ENCODE results near the gene CALHM4.

CALHM4 gene, protein sequence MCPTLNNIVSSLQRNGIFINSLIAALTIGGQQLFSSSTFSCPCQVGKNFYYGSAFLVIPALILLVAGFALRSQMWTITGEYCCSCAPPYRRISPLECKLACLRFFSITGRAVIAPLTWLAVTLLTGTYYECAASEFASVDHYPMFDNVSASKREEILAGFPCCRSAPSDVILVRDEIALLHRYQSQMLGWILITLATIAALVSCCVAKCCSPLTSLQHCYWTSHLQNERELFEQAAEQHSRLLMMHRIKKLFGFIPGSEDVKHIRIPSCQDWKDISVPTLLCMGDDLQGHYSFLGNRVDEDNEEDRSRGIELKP

DNA sequence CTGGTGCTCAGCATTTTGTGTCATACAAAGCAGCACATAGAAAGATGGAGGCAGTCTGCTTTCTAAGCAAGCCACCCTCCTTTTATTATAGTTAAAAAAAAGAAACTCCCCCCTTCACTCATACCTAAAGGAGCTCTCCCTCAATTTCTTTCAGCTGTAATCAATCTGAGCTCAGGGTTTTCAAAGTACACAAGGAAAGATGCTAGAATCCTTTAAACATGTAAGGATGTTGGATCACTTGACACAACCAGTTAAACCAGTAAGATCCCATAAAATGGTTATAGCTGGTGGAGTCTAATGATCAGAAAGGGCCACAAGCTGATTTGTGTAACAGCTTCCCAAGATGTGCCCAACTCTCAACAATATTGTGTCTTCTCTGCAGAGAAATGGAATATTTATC lies at the start of gene CALHM4:
TSS of gene CALHM4 (plus strand) at position 301 of the 400 bp plus-strand sequence. CDS start at position 344, 43 bp downstream.
- no peak for TF ChIP-seq GATA2 (IDR thresholded peaks at IDR 0.05; ENCODE audit: low read depth, low read length)
- no peak for TF ChIP-seq GATA3 (IDR thresholded peaks at IDR 0.05; ENCODE audit: low read depth, low read length)

DNA sequence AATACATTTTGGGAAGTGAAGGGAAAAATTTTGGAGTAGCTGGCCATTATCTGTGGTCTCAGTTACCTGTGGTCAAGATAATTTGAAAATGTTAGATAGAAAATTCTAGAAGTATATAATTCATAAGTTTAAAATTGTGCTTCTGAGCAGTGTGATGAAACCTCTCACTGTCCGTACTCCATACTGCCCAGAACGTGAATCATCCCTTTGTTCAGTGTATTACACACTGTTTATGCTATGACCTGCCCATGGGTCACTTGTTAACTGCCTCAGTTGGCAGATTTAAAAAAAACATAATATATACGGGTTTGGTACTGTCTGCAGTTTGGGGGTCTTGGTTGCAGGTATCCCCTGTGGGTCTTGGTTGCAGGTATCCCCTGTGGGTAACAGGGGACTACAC lies 46.2 kb upstream of the CALHM4 start:
- no peak for TF ChIP-seq GATA3 (IDR thresholded peaks at IDR 0.05; ENCODE audit: low read depth, low read length)
- TF ChIP-seq GATA2 (IDR thresholded peaks at IDR 0.05; ENCODE audit: low read depth, low read length): no peak

DNA sequence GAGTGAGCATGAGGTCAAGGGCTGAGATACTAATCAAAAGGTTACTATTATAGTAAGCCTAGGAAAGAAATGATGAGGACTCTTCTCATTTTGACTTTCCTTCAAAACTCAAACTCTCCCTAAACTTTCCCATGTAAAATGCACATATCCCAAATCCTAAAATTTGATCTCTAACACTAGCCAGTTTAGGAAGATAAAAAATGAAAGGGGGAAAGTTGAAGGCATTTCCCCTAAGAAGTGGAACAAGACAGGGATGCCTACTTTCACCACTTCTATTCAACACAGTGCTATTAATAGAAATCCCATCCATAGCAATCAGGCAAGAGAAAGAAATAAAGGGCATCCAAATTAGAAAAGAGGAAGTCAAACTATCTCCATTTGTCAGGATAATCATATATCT lies 45.0 kb upstream of the CALHM4 start:
- TF ChIP-seq GATA3 (IDR thresholded peaks at IDR 0.05; ENCODE audit: low read depth, low read length) (no peak), GATA2 (IDR thresholded peaks at IDR 0.05; ENCODE audit: low read depth, low read length) (no peak)

DNA sequence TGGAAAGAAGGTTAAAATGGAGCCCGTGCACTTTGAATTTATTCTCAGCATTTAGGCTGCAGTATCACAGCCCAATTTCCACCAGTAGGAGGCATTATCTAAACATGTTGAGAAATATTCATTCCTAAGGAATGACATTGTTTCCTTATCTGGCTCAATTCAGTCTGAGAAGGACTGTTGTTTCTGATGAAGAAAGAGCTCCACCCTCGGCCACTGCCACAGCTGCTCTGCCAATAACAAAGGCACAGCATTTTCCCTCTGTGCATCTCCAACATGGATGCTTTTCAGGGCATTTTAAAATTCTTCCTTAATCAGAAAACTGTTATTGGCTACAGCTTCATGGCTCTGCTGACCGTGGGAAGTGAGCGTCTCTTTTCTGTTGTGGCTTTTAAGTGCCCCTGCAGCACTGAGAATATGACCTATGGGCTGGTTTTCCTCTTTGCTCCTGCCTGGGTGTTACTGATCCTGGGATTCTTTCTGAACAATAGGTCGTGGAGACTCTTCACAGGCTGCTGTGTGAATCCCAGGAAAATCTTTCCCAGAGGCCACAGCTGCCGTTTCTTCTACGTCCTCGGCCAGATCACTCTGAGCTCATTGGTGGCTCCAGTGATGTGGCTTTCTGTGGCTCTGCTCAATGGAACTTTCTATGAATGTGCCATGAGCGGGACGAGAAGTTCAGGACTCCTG lies 42.0 kb upstream of the CALHM4 start, which contains the start of gene CALHM5:
TSS of gene CALHM5 (plus strand) at position 216 of the 687 bp plus-strand sequence. CDS start at position 274, 58 bp downstream.
- TF ChIP-seq GATA2 (IDR thresholded peaks at IDR 0.05; ENCODE audit: low read depth, low read length): no peak
- no peak for TF ChIP-seq GATA3 (IDR thresholded peaks at IDR 0.05; ENCODE audit: low read depth, low read length)

DNA sequence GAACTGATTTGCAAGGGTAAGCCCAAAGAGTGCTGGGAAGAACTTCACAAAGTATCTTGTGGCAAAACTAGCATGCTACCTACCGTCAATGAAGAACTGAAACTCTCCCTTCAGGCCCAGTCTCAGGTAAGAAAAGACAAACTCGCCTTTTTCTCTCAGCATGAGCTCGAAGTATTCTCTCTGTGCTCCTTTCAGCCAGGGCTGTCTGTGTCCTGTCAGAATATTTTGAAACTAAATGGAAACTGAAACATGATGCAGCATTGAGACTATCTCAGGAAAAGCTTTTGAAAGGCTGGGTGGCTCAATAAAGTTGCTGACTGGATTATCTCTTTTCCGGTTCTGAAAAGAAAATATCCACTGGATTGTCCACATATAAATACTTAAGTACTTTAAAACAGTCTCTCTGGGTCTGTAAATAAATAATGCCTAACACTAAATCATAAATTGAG lies 41.4 kb upstream of the CALHM4 start:
- TF ChIP-seq GATA3 (IDR thresholded peaks at IDR 0.05; ENCODE audit: low read depth, low read length) (no peak), GATA2 (IDR thresholded peaks at IDR 0.05; ENCODE audit: low read depth, low read length) (no peak)

DNA sequence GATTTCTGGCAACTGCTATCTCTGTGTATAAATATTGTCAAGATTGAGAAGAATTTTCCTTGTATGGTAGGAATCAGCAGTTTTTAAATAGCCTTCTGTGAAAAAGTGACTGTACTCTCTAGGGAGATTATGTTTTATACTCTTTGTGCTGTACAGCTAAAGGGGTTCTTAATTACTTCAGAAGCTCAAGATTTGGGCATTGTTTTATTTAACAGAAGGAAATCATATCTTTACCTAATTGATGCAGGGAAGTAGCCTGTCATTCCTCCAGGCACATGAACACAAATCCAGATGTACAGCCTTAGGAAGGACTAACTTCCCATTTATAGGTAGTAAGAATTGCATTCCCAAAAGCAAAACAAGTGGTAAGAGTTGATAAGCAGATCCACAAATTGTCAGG lies 40.8 kb upstream of the CALHM4 start:
- no peak for TF ChIP-seq GATA2 (IDR thresholded peaks at IDR 0.05; ENCODE audit: low read depth, low read length)

DNA sequence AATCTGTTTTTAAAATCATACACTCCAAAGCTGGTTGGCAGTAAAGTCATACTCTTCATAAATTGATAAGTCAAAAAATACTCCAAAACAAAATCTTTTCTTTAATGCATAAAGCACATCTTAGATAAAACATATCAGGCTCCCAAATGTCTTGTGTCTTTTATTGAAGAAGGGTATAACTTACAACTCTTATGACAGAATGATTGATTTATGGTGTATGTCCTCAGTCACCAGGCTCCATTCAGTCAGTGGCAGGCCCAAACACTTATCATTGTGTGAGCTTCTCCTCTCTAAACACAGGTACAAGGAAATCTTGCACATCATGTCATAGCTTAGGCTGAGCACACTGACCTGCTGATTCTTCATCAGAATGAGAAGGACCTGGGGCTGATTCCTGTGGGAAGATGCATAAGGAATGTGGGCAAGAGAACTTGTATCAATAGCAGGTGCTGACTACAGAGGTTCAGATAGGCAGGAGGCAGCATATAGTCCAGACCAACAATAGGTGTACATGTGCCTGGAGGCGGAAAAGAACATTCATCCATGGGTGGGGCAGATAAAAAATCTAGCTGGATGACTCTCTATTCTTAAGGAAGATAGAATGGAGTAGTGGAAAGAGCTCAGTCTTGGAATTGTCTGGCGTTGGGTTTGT lies 40.2 kb upstream of the CALHM4 start:
- TF ChIP-seq GATA2 (IDR thresholded peaks at IDR 0.05; ENCODE audit: low read depth, low read length) (no peak), GATA3 (IDR thresholded peaks at IDR 0.05; ENCODE audit: low read depth, low read length) (no peak)

DNA sequence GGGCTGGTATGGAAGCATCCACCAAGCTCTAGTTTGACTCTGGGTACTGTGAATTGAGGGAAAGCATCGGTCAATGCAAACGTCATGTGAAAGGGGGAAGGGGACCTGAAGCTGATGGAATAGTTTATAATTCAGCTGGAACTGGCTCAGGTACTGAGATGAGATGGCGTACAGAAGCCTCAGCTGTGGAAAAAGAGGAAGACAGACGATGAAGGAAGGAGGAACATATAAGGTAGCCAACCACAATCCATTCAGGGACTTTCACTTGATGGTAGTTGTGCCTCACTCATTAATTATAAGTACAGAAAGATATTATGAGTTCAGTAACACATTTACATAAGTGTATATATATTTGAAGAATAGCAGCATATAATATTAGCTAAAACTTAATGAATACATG lies 39.4 kb upstream of the CALHM4 start:
- TF ChIP-seq GATA2 (IDR thresholded peaks at IDR 0.05; ENCODE audit: low read depth, low read length) (no peak), GATA3 (IDR thresholded peaks at IDR 0.05; ENCODE audit: low read depth, low read length) (no peak)

DNA sequence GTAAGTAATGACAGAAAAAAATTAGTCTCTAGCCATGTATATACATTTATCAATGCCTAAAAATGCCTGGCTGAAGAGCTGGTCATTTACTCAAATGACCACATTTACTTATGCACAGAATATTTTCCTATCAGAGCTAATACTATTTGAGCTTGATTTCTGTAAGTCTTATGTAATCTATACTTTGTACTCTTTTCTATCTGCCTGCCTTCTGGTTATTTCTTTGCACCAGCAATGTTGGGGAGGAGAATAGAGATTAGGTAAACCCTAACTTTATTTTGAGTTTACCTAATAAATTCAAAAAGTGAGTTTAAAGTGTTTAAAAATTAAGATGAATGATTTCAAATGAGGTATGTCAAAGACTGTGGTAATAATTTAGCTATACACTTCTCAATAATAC lies 38.4 kb upstream of the CALHM4 start:
- TF ChIP-seq GATA3 (IDR thresholded peaks at IDR 0.05; ENCODE audit: low read depth, low read length) (no peak), GATA2 (IDR thresholded peaks at IDR 0.05; ENCODE audit: low read depth, low read length) (no peak)

DNA sequence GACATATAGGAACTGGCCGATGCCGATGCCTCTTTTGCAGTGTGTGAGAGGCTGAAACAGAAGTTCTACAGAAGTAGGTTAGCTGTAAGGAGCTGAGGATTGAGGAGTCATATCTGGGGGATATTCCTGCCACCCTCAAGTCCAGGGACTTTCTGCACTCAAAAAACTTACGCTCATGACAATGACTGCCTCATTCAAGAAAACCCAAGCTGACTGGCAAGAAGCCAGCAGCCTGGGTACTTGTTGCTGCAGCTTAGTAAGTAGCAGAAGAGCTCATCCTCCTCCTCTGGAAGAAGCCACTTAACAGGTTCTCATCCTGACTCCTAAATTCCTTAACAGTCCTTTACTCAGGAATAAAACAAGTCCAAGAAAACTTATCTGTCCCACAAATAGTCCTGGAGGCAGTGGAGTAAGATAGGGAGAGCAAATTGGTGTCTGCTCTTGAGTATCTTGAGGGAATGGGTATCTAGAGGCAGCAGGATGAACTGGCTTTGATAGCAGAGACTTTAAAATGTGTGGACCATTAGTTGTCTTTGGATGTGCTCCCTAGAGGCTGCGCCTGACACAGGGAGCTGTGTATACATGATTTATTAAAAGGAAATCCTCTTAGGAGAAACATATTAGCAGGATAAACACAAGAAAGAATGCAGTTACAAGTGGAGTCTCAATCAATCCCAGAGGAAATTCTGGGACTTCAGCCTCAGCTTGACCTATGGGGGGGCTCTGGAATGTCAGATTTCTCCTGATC lies 34.8 kb upstream of the CALHM4 start:
- no peak for TF ChIP-seq GATA2 (IDR thresholded peaks at IDR 0.05; ENCODE audit: low read depth, low read length)
- TF ChIP-seq GATA3 (IDR thresholded peaks at IDR 0.05; ENCODE audit: low read depth, low read length): no peak

DNA sequence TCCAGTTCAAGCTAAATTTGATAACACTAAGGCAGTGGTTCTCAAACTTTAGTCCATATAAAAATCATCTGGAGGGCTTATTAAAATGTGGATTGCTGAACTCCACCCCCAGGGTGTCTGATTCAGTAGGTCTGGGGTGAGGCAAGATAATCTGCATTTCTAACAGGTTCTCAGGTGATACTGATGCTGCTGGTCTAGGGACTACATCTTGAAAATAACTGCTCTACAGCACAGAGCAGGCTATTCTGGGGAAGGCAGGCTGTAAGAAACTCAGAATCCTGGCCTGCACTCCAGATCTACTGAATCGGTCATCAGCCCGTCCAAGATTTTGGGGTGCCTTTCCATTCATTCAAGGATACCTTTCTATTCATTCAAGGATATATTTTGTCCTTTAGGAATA lies 30.7 kb upstream of the CALHM4 start:
- no peak for TF ChIP-seq GATA2 (IDR thresholded peaks at IDR 0.05; ENCODE audit: low read depth, low read length)
- no peak for TF ChIP-seq GATA3 (IDR thresholded peaks at IDR 0.05; ENCODE audit: low read depth, low read length)

DNA sequence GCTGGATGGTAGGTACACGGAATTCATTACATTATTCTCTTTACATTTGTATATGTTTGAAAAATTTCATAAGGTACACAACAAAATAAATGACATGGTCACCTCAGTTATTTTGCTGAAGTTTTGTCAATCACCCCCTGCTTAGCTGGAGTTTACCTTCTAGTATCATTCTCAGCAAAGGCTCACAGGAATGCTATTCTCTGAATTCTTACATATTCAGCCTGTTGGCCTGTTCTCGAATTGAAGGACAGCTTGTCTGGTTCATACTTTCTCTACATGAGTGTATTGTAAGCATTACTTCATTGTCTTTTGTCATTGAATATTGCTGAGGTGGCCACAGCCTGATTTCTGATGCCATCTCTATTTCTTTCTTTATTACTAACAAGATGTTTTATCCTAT lies 29.3 kb upstream of the CALHM4 start:
- TF ChIP-seq GATA3 (IDR thresholded peaks at IDR 0.05; ENCODE audit: low read depth, low read length) (no peak), GATA2 (IDR thresholded peaks at IDR 0.05; ENCODE audit: low read depth, low read length) (no peak)

DNA sequence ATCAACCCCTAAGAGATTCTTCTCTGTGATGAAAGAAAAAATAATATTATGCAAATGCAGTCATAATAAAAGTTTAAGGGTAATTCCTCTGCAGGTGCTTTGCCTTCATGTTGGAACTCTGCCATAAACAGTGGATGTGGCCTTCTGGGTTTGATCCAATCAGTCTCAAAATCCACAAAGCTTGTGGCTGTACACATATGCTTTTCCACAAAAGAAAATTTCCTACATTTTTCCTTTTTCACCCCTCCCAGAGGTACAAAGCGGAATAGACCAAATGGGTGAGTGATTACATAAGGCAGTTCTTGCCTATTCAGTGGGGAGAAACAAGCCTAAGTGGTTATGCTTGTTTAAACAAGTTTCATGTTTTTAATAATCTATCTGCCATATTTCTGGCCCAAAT lies 25.4 kb upstream of the CALHM4 start:
- TF ChIP-seq GATA2 (IDR thresholded peaks at IDR 0.05; ENCODE audit: low read depth, low read length): no peak
- no peak for TF ChIP-seq GATA3 (IDR thresholded peaks at IDR 0.05; ENCODE audit: low read depth, low read length)

DNA sequence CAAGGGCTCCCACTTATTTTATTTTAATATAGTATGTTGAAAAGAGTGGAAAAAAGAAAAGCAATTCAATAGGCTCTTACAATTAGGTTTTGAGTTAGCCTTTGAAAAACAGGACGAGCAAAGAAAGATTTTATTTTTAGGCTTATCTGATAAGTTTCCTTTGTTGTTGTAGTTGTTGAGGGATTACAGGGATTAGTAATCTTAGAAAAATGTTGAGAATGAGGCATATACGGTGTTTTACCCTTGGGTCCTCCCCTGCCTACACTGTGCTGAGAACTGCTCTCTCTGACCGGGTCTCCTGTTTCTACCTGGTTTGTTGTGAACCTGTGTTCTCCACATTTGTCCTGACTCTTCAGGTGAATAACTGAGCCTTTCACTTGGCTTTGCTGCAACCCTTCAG lies 24.8 kb upstream of the CALHM4 start:
- TF ChIP-seq GATA2 (IDR thresholded peaks at IDR 0.05; ENCODE audit: low read depth, low read length) (no peak), GATA3 (IDR thresholded peaks at IDR 0.05; ENCODE audit: low read depth, low read length) (no peak)
